HUES48 (cell line): ENCODE data around the gene INAFM2.

Experiments used
- H3K27ac ChIP-seq: one replicate; pipeline ENCODE4 v1.7.0; 2013; ENCODE audit warnings: low read depth, low read length, inconsistent platforms
- H3K27me3 ChIP-seq: 2 replicates; pipeline ENCODE4 v1.6.1; 2013; ENCODE audit warnings: mild to moderate bottlenecking, low read length; ENCODE audit not compliant: control insufficient read depth, insufficient read depth
- H3K36me3 ChIP-seq: 2 replicates; pipeline ENCODE4 v1.6.1; 2013; ENCODE audit warnings: low read length; ENCODE audit not compliant: control insufficient read depth, insufficient read depth
- H3K4me1 ChIP-seq: 2 replicates; pipeline ENCODE4 v1.6.1; 2013; ENCODE audit warnings: mild to moderate bottlenecking, low read length; ENCODE audit not compliant: control insufficient read depth, insufficient read depth
- H3K4me3 ChIP-seq: 2 replicates; pipeline ENCODE4 v1.5.1; 2013; ENCODE audit warnings: mild to moderate bottlenecking, low read depth, low read length
- H3K9ac ChIP-seq: 2 replicates; pipeline ENCODE4 v1.6.1; 2013; ENCODE audit warnings: mild to moderate bottlenecking, low read depth, low read length, moderate library complexity
- H3K9me3 ChIP-seq: 2 replicates; pipeline ENCODE4 v1.6.1; 2013; ENCODE audit warnings: low read length; ENCODE audit not compliant: control insufficient read depth, insufficient read depth

Gene INAFM2

DNA sequence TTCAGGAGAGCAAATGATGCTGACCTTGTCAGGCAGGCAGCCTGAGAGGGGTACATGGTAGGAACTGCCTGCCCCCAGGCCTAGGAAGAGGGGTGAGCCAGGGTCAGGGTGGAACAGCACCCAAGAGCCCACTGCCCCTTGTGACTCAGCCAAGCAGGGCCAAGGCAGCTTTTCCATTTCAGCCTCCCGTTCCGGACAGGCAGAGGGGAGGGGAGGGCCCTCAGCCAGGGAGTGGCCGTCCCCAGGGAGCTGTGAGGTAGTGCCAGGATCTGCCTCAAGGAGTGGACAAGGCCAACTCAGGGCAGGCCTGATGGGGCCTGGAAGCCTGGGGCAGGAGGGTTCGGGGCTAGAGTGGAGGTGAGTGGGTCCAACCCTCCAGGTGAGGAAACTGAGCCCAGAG, 35.5 kb upstream of the INAFM2 start:
- Histone ChIP-seq H3K4me3 (no peak overlapping the region), H3K27ac (no peak overlapping the region), H3K9ac (no peak overlapping the region), H3K36me3 (no peaks in the 10 kb centered on the region), H3K4me1 (peaks cover 35% of the 10 kb centered on the region), H3K9me3 (no peaks in the 10 kb centered on the region), H3K27me3 (peaks cover 77% of the 10 kb centered on the region)

DNA sequence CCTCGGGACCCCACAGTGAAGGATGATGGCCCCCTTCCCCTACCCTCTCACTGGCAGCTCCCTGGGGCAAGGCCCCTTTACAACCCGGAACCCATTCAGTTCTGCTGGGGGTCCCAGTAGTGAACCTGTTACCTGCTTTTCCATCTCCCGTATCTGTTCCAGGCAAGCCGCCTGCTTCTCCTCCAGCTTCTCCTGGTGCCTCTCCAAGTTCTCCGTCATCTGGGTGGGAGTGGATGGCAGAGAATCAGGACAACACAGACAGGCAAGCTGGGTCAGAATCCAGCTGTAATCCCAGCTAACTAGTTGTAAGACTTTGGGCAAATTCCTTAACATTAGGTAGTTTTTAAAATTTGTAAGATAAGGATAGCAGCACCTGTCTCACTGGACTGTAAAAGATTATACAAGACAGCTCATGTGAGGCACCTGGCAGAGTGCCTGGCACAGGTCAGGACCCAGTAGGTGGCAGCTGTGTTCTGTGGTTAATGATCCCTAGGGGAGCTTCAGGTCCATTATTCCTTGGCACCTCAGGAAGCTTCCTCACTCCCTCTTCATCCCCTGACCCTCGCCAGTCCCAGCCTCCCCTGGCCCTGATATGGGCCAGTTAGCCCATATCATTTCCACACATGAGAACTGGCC, 34.2 kb upstream of the INAFM2 start:
- Histone ChIP-seq H3K9me3 (no peaks in the 10 kb centered on the region), H3K27me3 (peaks cover 77% of the 10 kb centered on the region), H3K4me1 (peaks cover 27% of the 10 kb centered on the region), H3K4me3 (no peak overlapping the region), H3K36me3 (no peaks in the 10 kb centered on the region), H3K27ac (no peak overlapping the region), H3K9ac (no peak overlapping the region)

DNA sequence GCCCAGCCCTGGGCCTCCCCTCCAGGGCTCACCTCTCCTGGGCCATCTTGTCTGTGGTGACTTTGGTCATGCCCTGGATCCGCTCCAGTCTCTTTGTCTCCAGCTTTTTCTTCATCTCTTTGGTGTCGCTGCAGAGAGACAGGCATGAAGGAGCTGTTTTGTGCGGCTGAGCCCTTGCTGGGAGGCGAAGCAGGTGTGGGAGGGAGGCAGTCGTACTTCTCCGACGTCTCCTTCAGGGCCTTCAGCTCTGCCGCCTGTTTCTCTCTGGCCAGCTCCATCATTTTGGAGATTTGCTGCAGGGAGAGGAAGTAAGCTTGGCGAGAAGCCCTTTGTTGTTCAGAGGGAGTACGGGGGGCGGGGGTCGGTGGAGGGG, 33.0 kb upstream of the INAFM2 start:
- H3K27ac ChIP-seq: no peak overlapping the region
- no peaks in the 10 kb centered on the region for H3K36me3 ChIP-seq
- H3K4me3 ChIP-seq: no peak overlapping the region; the same call in 1 of the 2 replicates
- no peak overlapping the region for H3K9ac ChIP-seq
- H3K4me1 ChIP-seq: peaks cover 19% of the 10 kb centered on the region
- peaks cover 66% of the 10 kb centered on the region for H3K27me3 ChIP-seq
- H3K9me3 ChIP-seq: no peaks in the 10 kb centered on the region

DNA sequence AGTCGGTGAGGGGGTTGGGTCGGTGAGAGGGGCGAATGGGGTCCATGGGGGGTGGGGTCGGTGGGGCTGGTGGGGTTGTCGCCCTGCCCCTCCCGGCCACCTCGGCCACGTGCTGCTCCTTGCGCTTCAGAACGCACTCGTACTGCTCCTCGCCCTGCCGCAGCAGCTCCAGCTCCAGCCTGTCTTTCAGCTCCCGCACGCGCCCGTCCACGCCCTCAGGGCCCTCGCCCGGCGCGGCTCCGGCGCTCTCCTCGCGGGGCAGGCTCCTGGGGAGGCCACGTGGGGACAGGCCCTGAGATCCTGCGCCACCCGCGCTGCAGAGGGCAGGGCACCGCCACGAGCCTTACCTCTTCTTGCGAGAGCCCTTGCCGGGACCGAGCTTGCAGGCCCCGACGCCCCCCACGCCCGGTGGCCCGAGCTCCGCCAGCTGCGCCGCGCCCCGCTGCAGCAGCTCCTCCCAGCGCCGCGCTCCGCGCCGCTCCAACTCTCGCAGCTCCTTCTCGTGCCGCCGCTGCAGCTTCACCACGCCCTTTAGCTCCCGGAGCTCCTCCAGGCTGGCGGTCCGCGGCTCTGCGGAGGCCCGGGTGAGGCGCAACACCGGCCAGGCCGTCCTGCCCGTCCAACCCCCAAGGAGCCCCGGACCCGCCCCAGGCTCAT, 32.4 kb upstream of the INAFM2 start:
- H3K36me3 ChIP-seq: no peaks in the 10 kb centered on the region
- H3K27ac ChIP-seq: no peak overlapping the region
- H3K27me3 ChIP-seq: peaks cover 61% of the 10 kb centered on the region
- no peaks in the 10 kb centered on the region for H3K9me3 ChIP-seq
- peak overlapping the region; percentile 53; the same call in 1 of the 2 replicates for H3K4me3 ChIP-seq
- peaks cover 14% of the 10 kb centered on the region for H3K4me1 ChIP-seq
- no peak overlapping the region for H3K9ac ChIP-seq

DNA sequence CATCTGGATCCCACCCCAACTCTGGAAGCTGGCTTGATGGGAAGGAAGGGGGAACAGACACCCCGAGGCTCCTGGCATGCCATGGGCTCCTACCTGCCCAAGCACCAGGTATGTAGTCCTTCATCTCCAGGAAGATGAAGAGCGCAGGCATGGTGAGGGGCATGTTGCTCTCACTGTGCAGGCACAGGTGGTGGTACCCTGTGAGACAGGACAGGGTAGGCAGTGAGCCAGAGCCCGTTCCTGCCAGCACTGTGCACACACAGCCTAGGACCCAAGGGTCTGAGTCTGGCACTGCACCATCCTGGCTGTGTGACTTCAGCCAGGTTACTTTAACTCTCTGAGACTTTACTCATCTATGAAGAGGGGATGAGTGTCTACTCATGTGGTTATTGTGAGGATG, 31.2 kb upstream of the INAFM2 start:
- peaks cover 11% of the 10 kb centered on the region for H3K4me1 ChIP-seq
- H3K4me3 ChIP-seq: no peak overlapping the region

DNA sequence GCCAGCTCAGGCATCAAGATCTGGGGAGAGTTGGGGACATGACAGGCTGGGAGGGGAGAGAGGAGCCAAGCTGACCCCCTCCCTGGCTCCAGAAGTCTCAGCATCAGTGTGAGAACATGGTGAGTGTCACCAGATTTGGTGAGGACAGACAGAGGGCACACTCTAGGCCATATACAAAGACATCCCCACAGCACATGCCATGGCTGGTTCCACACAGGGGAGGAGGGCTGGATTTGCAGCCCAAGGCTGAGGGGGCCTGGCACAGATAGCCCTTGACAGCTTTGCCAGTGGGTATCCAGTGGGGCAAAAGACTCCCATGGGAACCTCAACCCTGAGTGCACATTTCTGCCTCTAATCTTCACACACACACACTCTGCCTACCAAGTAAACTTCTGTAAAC, 30.5 kb upstream of the INAFM2 start:
- Histone ChIP-seq H3K36me3 (no peaks in the 10 kb centered on the region), H3K27ac (no peak overlapping the region)

More for the DNA sequence above, 31.2 kb upstream of the INAFM2 start:
- Histone ChIP-seq H3K9ac (no peak overlapping the region), H3K27me3 (peaks cover 57% of the 10 kb centered on the region), H3K36me3 (no peaks in the 10 kb centered on the region), H3K9me3 (no peaks in the 10 kb centered on the region), H3K27ac (no peak overlapping the region)

DNA sequence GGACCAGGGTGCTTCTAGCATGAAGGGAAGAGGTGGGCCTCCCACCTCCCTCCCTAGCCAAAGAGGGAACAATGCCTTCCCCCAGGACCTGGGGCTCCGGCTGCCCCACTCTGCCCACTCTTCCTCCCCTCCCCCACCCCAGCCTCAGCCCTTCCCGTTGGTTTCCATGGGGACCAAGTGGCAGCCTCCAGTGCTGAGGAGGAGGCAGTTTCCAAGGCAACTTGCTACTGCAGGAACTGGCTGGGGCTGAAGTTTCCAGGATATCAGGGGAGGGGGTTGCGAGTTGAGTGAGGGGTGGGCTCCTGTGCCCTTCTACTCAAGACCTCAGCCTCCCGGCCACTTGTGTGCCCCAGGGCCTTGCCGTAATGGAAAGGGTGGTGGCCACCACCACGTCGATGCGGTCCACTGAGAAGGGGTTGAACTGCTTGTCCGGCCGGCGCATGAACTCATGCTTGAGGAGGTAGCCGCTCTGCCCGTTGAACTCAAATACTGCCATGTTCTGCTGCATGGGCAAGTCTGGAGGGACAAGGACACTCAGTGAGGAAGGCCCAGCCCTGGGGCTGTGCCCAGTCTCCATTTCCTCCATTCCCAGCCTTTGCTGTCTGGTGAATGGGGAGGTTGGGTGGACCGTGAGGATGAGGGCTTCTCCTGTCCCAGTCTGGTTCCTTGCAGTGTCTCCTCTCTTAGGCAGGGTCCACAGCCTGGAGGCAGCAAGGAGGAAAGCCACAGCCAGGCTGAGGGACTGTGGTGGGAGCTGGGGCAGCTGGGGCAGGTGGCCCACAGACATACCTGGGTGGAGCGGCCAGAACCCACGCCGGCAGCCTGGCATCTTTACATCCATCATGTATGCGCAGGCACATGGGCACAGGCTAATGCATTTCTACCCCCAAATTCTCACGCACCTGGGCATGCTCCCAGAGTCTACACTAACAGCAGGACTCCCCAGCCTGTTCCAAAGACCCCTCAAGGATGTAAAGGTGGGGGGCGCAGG, 29.3 kb upstream of the INAFM2 start:
- peaks cover 11% of the 10 kb centered on the region for H3K4me1 ChIP-seq
- H3K36me3 ChIP-seq: no peaks in the 10 kb centered on the region
- no peak overlapping the region for H3K9ac ChIP-seq
- no peak overlapping the region for H3K4me3 ChIP-seq
- H3K27me3 ChIP-seq: peaks cover 49% of the 10 kb centered on the region
- H3K27ac ChIP-seq: no peak overlapping the region
- no peaks in the 10 kb centered on the region for H3K9me3 ChIP-seq

More for the DNA sequence above, 30.5 kb upstream of the INAFM2 start:
- H3K4me3 ChIP-seq: no peak overlapping the region
- peaks cover 51% of the 10 kb centered on the region for H3K27me3 ChIP-seq
- no peaks in the 10 kb centered on the region for H3K9me3 ChIP-seq
- H3K9ac ChIP-seq: no peak overlapping the region
- peaks cover 11% of the 10 kb centered on the region for H3K4me1 ChIP-seq

DNA sequence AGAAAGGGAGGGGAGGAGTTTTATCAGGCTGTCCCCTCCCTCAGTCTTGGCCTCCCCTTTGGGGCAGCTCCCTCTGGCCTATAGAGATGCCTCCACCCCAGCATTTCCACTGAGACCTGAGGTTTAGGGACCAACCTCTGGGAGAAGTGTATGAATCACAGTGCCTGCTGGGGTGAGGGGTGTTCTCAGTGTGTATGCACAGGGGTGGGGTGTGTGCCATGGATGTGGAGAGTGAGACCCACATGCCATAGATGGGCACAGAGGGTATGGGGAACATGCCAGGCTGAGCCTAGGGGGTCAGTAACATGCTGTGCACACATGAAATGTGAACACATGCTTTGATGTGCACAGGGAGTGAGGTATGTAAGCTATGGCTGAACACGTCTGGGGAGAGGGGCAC, 28.2 kb upstream of the INAFM2 start:
- Histone ChIP-seq H3K4me3 (no peak overlapping the region), H3K27ac (no peak overlapping the region), H3K36me3 (no peaks in the 10 kb centered on the region), H3K9me3 (0 out of 2 replicates have a peak, but pooled peaks cover under 1% of the 10 kb centered on the region), H3K27me3 (peaks cover 40% of the 10 kb centered on the region), H3K9ac (no peak overlapping the region), H3K4me1 (peaks cover 8% of the 10 kb centered on the region)

DNA sequence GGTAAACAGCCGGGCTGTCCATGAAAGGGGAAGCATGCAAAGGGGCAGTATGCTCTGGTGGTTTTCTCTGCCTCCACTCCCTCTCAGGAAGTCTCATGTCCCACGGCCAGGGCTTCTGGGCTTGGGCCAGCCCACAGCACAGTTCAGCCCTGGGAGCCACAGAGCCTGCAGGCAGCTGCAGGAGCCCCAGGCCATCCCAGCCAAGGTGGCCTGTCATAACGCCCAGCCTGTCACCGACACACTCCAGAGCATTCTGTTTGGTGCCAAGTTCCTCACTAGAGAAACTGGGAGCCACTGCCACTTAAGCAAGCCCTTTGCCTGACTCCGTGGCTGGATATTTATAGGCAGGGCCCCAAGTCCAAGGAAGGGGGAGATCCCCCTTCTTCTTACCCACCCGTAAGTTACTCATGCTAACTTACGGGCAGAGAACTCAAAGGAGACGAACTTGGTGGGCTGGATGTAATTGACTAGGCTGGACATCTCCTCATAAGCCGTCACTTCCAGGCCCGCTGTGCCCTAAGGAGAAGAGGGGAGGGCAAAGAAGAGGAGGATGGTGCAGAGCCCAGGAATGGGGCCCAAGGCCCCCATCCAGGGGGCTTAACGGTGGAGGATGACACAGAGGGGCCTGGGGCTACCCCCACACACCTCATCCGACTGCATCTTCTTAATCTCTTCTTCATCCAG, 27.5 kb upstream of the INAFM2 start:
- Histone ChIP-seq H3K36me3 (no peaks in the 10 kb centered on the region), H3K9me3 (0 out of 2 replicates have a peak, but pooled peaks cover 4% of the 10 kb centered on the region), H3K4me1 (0 out of 2 replicates have a peak, but pooled peaks cover 7% of the 10 kb centered on the region), H3K9ac (no peak overlapping the region), H3K27ac (no peak overlapping the region), H3K27me3 (peaks cover 34% of the 10 kb centered on the region), H3K4me3 (no peak overlapping the region)

DNA sequence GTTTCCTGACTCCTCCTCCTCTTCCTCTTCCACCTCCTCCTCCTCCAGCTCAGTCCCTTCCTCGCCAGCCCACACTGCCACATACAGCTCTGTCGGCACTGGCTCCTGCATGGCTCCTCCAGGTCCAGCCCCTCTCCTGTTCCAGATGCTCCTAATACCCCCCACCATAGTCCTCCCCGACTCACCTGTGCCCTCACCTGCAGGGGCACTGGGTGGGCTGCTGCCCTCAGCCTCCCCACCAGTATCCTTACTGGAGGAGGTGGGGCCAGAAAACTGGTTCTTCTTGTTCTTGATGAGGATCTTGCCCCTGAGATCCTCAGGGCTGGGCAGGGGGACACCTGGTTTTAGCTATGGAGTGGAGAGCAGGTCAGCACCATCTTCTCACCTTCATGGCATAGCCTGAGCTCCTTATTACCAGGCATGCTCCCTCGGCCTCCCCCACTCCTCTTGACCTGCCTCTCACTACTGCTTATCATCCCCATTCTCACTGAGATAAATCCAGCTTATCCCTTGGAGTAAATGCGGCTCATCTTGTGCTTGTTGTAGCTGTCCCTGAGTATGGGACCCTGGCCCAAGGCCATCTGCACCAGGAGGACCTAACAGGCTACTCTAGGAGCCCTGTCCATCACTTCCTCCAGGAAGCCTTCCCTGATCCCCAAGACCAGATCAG, 26.8 kb upstream of the INAFM2 start:
- Histone ChIP-seq H3K9ac (no peak overlapping the region), H3K4me1 (0 out of 2 replicates have a peak, but pooled peaks cover 9% of the 10 kb centered on the region), H3K9me3 (0 out of 2 replicates have a peak, but pooled peaks cover 4% of the 10 kb centered on the region), H3K36me3 (no peaks in the 10 kb centered on the region), H3K27ac (no peak overlapping the region), H3K4me3 (no peak overlapping the region), H3K27me3 (peaks cover 27% of the 10 kb centered on the region)
